Measurements from ENCODE around the gene TMED10.
A peak's percentile ranks its signal among the peaks of the same experiment; 100 is the strongest.
"Not testable (repeated sequence)": the region's sequence is repeated elsewhere in the genome, so short reads cannot be mapped to it uniquely, and the experiment has no call there.

Gene TMED10

DNA sequence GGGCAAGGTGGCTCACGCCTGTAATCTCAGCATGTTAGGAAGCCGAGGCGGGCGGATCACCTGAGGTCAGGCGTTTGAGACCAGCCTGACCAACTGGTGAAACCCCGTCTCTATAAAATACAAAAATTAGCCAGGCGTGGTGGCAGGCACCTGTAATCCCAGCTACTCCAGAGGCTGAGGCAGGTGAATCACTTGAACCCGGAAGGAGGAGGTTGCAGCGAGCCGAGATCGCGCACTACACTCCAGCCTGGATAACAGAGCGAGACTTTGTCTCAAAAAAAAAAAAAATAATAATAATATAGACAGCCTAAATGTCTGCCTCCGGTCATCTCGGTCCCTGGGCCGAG, 49.0 kb downstream of the TMED10 start:
- DNase-seq (ENCODE audit: low read depth), result not testable (repeated sequence)

GRCh38 chr14:75126679-75127473, 49.5 kb downstream of the TMED10 start, which contains the start of gene NEK9:
NEK9 (minus strand) TSS chr14:75127048; CDS start chr14:75126921, 127 bp downstream.
- DNase-seq (ENCODE audit: low read depth), result peak; percentile 80

GRCh38 chr14:75126121-75126544, 50.3 kb downstream of the TMED10 start:
- DNase-seq (ENCODE audit: low read depth), result no peak

DNA sequence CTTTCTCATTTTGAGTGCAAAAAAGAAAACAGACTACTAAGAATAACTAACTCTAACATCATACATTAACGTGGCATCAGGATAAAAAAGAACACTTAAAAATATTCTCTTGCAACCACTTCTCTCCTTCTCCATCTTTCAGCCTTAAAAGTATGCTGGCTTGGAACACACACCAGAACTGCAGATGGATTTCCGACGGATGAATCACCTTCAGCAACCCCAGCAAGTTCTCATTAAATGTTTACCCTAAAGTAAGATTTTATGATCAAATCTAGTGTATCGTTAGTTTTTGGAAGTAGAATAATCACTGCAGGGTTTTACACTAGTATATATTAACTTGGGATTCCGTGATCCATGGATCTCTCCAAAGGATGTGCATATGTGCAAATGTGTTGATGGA, 50.8 kb downstream of the TMED10 start:
- DNase-seq (ENCODE audit: low read depth), result no peak

GRCh38 chr14:75123991-75124390, 52.4 kb downstream of the TMED10 start:
- no peak for DNase-seq (ENCODE audit: low read depth)

DNA sequence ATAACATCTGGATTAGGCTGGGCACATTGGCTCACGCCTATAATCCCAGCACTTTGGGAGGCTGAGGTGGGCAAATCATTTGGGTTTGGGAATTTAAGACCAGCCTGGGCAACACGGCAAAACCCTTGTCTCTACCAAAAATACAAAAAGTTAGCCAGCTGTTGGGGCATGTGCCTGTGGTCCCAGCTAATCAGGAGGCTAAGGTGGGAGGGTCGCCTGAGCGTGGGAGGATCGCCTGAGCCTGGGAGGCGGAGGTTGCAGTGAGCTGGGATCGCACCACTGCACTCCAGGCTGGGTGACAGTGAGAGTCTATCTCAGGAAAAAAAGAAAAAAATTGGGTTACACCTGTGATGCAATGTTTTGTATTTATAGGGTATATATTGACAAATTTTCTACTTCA, 54.9 kb downstream of the TMED10 start:
- DNase-seq (ENCODE audit: low read depth), result no peak

DNA sequence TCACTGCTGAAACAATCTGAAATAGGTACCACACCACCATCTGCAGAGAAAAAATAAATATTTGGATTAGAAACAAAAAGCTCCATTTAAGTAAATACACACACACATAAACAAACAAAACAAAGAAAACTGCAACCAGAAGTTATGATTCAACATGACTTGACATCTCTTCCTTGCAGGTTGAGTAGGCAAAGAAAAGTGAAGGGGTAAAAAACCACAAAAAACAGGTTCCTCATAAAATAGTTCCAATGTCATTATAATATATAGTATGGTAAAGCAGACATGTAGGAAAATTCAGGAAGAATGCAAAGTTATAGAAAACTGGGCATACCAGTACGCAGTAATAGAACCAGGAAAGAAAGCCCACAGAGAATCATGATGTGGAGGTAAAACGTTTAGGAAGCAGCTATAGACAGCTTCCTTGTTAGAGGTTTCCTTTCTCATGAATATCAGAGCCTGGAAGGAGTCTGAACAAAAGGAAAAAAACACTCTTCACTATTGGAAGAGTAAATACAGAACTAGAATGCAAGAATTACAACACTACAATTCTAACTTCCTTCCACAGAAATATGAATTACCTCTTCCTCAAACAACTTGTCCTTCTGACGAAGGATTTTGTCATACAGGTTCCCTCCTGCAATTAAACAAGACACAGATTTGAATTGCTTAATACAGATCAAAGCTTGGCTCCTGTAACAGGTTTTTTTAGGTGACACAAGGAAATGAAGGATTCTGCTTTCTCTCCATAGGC, 55.7 kb downstream of the TMED10 start:
- no peak for DNase-seq (ENCODE audit: low read depth)

DNA sequence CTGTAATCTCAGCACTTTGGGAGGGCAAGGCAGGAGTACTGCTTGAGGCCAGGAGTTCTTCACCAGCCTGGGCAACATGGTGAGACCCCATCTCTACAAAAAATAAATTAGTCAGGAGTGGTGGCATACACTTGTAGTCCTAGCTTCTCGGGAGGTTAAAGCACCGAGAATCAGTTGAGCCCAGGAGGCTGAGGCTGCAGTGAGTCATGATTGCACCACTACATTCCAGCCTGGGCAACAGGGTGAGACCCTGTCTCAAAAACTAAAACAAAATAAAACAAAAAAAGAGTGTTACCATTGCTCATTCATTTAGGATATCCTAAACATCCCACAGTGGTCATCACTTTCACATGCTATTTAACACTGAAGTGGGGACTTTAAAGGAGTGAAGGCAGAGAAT, 57.4 kb downstream of the TMED10 start:
- no peak for DNase-seq (ENCODE audit: low read depth)

- DNase-seq (ENCODE audit: low read depth), result no peak
These were observed 62.4 kb downstream of the TMED10 start for GRCh38 chr14:75113932-75114539.

- DNase-seq (ENCODE audit: low read depth), result no peak
These were observed 66.5 kb downstream of the TMED10 start for GRCh38 chr14:75109877-75110276.

DNA sequence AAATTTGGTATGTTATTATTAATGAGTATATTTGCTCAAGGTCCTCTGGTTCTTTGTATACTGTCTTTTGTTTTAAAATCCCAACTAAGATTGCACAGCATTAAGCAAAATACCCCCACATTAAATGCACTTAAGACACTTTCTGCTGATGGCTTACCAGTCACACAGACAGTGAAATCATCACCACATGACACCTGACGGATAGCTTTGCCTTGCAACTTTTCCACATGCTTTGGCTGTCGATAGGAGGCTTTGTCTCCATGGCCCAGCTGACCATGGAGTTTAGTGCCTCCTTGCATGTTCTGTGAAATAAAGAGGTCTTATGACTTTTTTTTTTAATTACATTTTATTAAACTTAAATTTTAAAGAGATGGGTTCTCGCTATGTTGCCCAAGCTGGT, 69.2 kb downstream of the TMED10 start:
- no peak for DNase-seq (ENCODE audit: low read depth)

- DNase-seq (ENCODE audit: low read depth), result no peak
These were observed 74.9 kb downstream of the TMED10 start for GRCh38 chr14:75101491-75101890.

GRCh38 chr14:75098682-75099081, 77.7 kb downstream of the TMED10 start:
- DNase-seq (ENCODE audit: low read depth), result no peak

DNA sequence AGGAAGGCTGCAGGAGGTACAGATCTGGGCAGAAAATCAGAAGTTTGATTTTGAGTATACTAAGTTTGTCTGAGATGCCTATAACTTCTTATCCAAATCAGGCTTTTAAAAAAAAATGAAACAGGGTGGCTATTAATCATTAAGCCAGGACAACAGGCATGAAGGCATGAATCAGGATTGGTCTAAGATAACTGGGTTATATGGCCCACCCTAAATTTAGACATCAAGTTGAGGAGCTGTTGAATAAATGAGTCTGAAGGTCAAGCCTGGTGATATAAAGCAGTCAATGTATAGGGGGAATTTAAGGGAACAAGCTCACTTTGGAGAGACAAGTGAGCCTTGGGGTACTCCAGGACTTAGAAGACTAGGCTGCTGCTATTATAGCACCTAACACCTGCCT, 78.2 kb downstream of the TMED10 start:
- no peak for DNase-seq (ENCODE audit: low read depth)

- DNase-seq (ENCODE audit: low read depth), result no peak
These were observed 79.5 kb downstream of the TMED10 start for GRCh38 chr14:75096959-75097358.

DNA sequence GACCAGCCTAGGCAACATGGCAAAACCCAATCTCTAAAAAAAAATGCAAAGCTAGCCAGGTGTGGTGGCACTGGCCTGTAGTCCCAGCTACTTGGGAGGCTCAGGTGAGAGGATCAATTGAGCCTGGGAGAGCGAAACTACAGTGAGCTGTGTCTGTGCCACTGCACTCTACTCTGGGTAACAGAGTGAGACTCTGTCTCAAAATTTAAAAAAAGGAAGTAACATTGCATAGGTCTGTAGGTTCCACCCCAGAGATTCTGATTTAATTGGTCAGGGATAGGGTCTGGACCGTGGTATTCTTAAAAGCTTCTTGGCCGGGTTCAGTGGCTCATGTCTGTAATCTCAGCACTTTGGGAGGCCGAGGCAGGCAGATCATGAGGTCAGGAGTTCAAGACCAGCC, 80.7 kb downstream of the TMED10 start:
- DNase-seq (ENCODE audit: low read depth), result no peak

- no peak for DNase-seq (ENCODE audit: low read depth)
These were observed 81.5 kb downstream of the TMED10 start for GRCh38 chr14:75094896-75095295.

GRCh38 chr14:75092698-75093097, 83.7 kb downstream of the TMED10 start:
- no peak for DNase-seq (ENCODE audit: low read depth)

DNA sequence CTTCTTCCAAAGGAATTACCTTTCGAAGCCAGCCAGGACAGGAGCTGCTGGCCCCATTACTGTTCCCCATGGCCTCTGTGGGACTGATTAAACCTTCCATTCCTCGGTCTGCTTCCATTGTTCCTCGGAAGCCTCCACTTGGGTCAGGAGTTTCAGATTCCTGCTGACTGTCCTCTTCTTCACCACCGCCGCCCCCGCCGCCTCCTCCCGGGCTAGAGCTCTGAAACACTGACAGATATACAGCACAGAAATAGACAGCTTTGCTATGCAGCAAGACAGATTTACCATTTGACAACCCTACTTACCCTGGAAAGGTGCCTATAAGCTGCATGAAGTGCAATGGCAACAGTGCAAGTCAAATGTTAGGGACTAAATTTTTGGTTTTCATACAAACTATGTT, 85.2 kb downstream of the TMED10 start:
- no peak for DNase-seq (ENCODE audit: low read depth)

GRCh38 chr14:75090353-75090752, 86.1 kb downstream of the TMED10 start:
- no peak for DNase-seq (ENCODE audit: low read depth)

DNA sequence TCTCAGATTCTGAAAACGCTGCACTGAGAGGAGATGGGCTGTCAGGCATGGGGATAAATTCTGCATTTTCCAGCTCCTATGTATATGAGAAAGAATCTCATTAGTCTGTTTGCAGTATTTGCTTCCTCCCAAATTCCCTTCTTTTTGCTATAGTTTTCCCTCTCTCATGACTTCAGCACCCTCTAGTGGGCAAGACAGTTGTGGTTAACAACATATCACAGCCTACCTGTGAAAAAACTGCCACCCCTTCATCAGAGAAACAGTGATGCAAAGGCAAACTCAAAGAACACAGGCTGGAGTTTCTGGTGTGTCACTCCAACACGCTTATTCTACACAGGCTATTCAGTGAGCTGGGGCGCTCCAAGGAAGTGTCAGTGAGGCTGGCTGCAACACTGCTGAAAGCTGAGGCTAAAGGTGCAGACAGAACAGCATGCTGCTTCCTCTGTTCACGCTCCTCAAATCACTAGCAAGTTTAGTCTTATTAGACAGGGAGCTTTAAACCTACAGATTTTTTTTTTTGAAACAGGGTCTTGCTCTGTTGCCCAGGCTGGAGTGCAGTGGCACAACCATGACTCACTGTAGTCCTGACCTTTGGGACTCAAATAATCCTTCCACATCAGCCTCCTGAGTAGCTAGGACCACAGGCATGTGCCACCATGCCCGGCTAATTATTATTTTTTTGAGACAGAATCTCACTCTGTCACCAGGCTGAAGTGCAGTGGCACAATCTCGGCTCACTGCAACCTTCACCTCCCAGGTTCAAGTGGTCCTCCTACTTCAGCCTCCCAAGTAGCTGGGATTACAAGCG, 87.6 kb downstream of the TMED10 start:
- DNase-seq (ENCODE audit: low read depth), result no peak

DNA sequence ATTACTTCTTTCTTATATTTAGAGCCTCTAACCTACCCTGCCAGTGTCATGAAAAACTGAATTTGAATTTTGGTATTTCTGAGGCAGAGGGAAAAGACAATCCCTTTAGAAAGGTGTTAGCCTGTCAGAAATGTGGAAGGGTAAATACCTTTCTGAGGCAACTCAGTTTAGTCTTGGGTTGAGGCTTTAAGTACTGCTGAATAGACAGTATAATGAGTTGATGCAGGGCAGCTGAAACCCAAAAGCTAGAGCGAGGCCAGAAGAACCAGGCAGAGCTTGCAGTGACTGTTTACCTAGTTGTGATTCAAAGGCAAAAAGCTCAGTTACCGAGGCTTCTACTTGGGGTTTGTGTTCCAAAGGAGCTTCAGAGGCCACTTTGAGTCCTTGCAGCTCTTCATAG, 88.3 kb downstream of the TMED10 start:
- no peak for DNase-seq (ENCODE audit: low read depth)

Measured in activated T-helper 1 cell treated with Interleukin-2 at 50 U/mL for 16 hours (primary cell).